ENCODE results near the gene FAM180A.
"Not testable (repeated sequence)": the region's sequence is repeated elsewhere in the genome, so short reads cannot be mapped to it uniquely, and the experiment has no call there.

The FAM180A gene

GRCh38 chr7:135748770-135749169, at the start of gene FAM180A:
Gene FAM180A, minus strand, starts transcription at chr7:135748813. Its CDS starts 233 bp downstream, at chr7:135748580.
- DNase-seq, result no peak

- DNase-seq, result no peak
Measured at GRCh38 chr7:135798095-135798494, 49.5 kb upstream of the FAM180A start.

GRCh38 chr7:135795846-135796570, 47.4 kb upstream of the FAM180A start:
- DNase-seq, result no peak

GRCh38 chr7:135793841-135794240, 45.2 kb upstream of the FAM180A start:
- DNase-seq, result no peak

GRCh38 chr7:135792866-135793265, 44.3 kb upstream of the FAM180A start:
- DNase-seq, result no peak

- DNase-seq, result no peak
Measured at GRCh38 chr7:135792363-135792668, 43.7 kb upstream of the FAM180A start.

- DNase-seq, result no peak
Measured at GRCh38 chr7:135791543-135792362, 43.1 kb upstream of the FAM180A start.

GRCh38 chr7:135790371-135790977, 41.9 kb upstream of the FAM180A start:
- DNase-seq, result no peak

GRCh38 chr7:135789956-135790355, 41.3 kb upstream of the FAM180A start:
- no peak for DNase-seq

GRCh38 chr7:135789431-135789830, 40.8 kb upstream of the FAM180A start:
- no peak for DNase-seq

GRCh38 chr7:135786911-135787310, 38.3 kb upstream of the FAM180A start:
- no peak for DNase-seq

GRCh38 chr7:135785065-135785464, 36.5 kb upstream of the FAM180A start:
- DNase-seq, result no peak

- no peak for DNase-seq
Measured at GRCh38 chr7:135784013-135784412, 35.4 kb upstream of the FAM180A start.

GRCh38 chr7:135782801-135783200, 34.2 kb upstream of the FAM180A start:
- DNase-seq, result no peak

- no peak for DNase-seq
Measured at GRCh38 chr7:135782377-135782776, 33.8 kb upstream of the FAM180A start.

GRCh38 chr7:135777626-135778398, 29.2 kb upstream of the FAM180A start:
- DNase-seq, result no peak

GRCh38 chr7:135775915-135776314, 27.3 kb upstream of the FAM180A start:
- not testable (repeated sequence) for DNase-seq

- no peak for DNase-seq
Measured at GRCh38 chr7:135775230-135775629, 26.6 kb upstream of the FAM180A start.

- peak; percentile 34 for DNase-seq
Measured at GRCh38 chr7:135774284-135774683, 25.7 kb upstream of the FAM180A start.

GRCh38 chr7:135773464-135773863, 24.9 kb upstream of the FAM180A start:
- DNase-seq, result peak; percentile 25

GRCh38 chr7:135772639-135773222, 24.1 kb upstream of the FAM180A start:
- DNase-seq, result peak; percentile 60

GRCh38 chr7:135771961-135772638, 23.5 kb upstream of the FAM180A start:
- DNase-seq, result no peak

Data from NCI-H1694 (cell line).